DMS114 treated with DMSO at 0.1 percent for 48 hours (cell line): ENCODE measurements around the gene CHAMP1.
"Not testable (repeated sequence)": the region's sequence is repeated elsewhere in the genome, so short reads cannot be mapped to it uniquely, and the experiment has no call there.

Experiments used
- DNase-seq: peaks from one replicate; lab custom pipeline; 2025; ENCODE audit not compliant: unreplicated experiment; lab: John Stamatoyannopoulos, UW

The CHAMP1 gene

DNA sequence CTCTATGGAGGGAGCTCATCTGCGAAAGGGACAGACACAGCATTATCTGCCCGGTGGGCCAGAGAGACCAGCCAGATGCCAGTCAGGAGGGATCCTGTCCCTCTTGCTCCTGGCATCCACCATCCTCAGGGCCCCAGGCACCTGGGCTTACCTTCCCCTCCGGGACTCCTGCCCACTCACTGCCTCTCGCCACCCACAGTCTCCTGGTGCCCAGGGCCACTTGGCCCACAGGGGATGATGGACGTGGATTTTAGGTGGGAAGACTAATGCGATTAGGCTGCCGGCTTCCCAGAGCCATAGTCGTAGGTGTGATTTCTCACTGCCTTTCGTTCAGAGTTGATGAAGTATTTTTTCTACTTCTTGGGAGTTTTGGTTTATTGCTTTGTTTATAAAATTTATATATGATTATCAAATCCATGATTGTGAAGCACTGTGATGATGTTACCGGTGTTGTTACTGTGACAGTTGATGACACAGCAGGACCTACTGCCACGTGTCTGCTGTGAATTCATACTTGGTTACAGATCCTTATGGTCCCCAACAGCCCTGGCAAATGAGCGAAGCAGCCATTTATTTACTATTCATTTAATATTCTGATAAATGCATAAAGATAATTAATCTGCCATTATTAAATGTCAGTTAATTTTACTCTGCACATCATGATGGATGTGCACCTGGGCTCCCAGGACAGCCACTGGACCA, 14.5 kb upstream of the CHAMP1 start:
- no peak for DNase-seq

DNA sequence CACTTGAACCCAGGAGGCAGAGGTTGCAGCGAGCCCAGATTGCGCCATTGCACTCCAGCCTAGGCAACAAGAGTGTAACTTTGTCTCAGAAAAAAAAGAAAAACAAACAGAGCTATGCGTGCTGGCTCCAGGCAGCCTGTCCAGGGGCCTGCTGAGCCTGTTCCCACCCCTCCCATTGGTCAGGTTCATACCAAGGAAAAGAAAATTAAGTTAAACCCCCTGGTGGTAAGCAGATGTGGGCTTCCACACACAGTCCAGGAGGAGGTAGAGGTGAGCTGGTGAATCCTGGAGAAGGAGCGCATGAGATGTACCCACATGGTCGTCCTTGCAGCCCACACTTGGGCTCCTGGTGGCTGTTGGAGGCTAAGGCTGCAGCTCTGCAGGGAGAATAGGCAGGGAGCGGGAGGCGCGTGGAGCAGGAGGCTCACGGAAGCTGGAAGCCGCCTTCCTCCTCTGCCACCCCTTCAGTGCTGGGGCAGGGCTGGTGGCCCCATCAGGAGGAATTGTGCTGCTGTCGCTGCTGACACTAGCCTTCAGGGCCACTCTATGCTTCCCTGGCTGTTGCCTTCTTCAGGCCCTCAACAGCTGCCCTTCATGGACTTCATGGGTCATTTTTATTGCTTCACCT, 10.5 kb upstream of the CHAMP1 start:
- no peak for DNase-seq

DNA sequence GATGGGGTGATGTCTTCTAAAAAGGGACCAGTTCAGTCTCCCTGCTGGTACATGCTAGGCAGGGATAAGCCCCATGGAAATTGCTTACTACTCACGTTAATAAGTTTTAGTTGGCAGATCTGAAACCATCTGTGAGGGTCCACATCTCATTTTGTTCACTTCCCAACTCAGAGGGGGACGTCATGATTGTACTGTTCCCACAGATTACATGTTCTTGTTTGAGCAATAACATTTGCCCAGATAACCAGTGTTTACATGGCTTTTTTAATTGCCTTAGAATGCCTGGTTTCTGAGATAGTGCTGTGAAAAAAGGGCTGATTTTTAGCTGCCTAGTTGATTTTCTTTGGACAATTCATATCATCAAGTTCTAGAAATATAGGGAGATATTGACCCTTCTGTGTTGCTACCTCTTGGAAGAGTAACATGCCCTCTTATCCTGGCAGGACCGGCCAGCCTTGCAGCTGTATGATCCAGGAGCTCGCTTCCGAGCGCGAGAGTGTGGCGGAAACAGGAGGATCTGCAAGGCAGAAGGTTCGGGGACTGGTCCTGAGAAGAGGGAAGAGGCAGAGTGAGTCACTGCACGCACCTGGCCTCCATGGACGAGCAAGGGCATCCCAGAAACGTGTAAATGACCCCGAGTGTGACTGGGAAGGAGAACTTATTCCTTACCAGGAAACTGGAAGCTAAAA, 9.8 kb upstream of the CHAMP1 start:
- no peak for DNase-seq

DNA sequence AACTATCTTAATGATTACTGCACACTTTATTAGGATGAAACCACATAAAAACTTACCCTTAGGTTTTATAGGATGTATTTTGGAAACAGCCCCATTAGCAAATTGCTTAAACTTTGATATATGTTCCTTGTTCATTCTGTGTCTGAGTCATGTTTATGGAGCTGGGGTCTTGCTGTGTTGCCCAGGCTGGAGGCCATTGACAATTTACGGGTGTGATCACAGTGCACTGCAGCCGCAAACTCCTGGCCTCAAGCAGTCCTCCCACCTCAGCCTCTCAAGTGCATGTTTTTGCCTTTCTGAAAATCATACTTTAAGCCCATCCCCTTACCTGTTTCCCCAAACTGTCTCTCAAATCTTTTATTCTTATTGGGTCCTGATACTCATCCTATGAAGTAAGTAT, 5.2 kb upstream of the CHAMP1 start:
- no peak for DNase-seq

DNA sequence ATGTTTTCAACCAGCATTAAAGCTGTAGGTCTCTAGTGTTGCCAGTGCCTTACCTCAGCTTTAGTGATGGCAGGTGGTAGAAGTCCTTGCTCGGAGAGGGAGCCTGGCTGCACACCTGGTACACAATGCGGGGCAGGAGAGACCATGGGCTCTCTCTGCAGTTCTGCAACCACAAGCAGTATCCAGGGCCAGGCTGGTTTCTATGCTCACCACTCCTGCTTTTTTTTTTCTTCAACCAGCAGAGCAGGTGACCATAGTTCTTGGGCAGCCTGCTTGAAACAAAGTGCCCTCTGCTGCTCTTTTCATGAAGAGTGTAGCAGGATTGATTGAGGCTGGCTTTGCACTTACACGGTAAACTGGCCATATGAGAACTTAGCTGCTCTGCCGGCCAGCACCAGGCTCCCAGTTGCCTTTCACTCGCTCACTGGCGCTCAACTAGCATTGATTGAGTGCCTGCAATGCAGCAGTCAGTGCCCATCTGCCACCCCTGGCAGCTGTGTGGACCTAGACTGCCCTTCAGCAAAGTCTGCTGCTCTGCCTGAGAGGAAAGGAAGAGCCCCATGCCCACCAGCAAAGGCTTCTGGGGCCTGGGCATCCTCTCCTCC, 4.4 kb upstream of the CHAMP1 start:
- no peak for DNase-seq

DNA sequence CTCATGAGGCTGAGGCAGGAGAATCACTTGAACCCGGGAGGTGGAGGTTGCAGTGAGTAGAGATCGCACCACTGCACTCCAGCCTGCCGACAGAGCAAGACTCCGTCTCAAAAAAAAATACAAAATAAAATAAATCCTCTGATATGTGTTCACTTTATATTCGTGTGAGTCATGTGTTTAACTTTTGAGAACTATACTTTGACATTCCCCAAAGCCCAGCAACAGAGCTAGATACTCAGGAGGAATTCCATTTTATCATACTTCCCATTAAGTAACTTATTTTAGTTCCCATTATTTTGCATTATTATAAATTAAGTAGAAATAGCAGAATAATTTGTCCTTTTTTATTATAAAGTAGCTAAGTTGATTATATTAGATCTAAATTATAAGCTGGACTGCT, 3.3 kb upstream of the CHAMP1 start:
- DNase-seq = no peak

DNA sequence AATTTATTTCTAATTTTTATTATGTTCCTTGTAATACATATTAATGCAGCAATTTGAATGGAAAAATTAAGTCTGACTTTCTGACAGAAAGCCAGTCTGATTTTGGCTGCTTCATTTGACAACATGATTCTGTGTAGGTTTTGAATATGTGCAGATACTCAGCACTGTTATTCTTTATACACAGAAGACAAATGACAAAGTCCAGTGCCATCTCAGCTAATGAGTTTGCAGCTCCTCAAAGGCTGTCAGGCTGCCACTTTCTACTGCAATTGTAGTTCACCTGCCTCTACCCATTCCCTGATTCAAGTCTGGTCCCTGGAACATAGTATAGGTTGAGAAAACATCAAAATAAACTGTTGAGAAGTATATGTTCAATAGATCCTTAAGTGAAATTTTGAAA, 2.9 kb upstream of the CHAMP1 start:
- no peak for DNase-seq

DNA sequence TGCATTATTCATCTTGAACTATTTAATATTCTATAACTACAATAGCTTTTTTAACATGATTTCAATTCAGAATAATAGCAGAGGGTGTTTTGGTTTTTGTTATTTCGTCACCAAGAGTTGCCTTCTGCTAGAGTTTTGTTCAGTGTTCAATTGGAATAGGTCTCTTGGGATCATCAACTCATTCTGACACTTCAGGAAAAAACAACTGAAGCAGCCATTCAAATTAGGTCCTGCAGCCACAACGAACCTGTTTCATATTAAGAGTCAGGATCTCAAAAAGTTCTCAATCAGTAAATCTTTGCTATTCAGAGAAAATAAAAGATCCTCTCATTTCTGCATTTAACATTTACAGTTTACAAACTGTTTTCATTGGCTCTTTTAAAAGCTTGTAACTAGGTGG, 2.4 kb upstream of the CHAMP1 start:
- DNase-seq = no peak

DNA sequence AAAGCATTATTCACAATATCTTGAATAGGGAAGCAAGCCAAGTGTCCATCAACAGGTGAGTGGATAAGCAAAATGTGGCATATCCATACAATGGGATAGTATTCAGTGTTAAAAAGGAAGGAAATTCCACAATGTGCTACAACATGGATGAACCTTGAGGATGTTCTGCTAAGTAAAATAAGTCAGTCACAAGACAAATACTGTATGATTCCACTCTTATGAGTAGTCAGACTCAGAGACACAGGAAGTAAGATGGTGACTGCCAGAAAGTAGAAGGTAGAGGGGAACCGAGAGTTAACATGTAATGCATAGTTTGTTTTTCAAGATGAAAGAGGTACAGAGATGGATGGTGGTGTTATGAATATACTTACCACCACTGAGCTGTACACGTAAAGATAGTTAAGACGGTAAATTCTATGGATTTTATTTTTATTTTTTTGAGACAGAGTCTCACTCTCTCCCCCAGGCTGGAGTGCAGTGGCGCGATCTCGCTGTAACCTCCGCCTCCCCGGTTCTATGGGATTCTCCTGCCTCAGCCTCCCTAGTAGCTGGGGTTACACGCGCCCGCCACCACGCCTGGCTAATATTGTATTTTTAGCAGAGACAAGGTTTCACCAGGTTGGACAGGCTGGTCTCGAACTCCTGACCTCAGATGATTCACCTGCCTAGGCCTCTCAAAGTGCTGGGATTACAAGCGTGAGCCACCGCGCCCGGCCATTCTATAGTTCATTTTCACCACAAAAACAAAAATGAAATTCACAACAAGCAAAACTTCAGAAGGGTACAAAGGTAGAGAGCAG, 1.0 kb upstream of the CHAMP1 start:
- DNase-seq = no peak

DNA sequence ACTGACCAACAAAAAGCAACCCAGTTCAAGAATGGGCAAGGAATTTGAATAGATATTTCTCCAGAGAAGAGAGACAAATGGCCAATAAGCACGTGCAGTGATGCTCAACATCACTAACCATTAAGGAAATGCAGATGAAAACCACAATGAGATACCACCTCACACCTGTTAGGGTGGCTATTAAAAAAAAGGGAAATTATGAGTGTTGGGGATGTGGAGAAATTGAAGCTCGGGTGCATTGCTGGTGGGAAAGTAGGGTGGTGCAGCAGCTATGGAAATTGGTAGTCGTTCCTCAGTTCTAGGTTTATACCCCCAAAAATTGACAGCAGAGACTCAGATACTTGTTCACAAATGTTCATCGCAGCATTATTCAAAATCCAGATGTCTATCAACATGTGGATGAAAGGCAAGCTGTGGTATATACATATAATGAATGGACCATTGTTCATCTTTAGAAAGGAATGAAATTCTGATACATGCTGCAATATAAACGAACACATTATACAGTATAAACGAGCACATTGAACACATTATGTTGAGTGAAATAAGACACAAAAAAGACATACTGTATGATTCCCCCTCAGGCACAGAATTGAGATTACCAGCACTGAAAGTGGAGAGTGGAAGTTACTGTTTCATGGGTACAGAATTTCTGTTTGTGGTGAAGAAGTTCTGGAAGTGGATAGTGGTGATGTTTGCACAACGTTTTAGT, 927 bp downstream of the CHAMP1 start:
- DNase-seq = no peak

DNA sequence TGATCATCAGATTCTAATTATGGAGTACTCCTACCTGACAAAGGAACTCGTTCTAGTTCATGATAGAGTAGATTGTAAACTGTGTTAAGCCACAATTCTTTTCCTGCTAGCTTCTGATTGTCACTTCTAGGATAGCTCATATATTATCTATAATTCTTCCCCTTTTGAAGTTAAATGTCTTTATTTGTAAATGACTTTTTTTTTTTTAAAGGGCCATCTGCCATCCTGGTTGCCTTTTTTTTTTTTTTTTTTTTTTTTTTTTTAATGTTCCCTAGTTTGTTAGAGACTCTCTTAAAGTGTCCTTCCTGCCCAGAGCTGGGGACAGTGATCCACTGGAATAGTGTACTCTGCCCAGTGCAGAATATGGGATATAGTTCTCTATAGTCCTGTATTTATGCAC, 4.3 kb downstream of the CHAMP1 start:
- no peak for DNase-seq

DNA sequence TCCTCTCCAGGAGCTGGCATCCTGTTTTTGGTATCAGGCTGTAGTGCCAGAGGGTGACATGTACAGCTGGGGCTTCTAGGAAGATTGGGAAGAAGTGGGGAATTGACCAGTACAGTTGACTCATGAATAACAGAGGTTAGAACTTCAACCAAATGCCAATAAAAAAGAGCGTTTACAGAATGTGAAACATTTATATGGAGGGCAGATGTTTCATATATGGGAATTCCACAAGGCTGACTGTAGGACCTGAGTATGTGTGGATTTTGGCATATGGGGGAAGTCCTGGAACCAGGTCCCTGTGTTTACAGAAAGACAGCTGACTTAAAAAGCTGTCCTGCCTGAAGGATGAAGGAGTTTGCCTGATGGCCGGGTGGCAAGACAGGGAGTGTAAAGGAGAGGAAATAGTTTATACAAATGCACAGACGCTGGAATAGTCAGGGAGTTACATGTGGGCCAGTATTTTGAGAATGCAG, 5.2 kb downstream of the CHAMP1 start:
- DNase-seq = no peak

DNA sequence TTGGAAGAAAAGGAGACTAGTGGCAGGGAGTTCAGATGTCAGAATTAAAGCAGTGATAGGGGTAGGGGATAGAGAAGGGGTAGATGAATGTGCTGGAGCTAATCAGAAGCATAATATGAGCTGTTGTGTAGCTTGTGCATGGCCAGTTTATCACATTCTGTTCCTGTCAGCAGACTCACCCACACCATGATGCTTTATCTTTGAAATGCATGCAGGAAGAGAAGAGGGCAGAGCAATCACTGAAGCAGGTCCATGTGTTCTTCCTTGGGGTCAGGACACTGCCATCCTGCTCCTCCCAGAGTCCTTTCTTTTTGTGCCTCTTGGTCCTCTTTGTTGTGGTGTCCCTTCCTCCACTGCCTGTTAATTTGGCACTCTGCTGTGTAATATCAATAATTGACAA, 5.8 kb downstream of the CHAMP1 start:
- no peak for DNase-seq

DNA sequence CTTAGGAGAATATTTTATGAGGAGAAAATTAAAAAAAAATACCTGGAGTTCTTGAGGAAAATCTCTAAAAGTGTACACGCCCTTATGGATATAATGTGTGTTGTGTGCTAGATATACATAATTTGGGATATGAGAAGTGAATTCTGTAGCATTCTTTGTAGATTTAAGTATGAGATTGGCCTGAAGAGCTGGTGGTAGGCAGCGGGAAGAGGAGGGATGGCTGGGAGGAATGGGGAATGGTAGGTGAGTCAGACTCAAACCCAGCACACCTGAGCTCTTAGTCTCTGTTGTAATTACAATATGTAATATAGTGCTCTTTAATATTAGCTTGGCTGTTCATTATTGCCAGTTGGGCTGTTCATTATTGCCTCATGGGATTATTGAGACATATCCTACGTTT, 7.0 kb downstream of the CHAMP1 start:
- no peak for DNase-seq

DNA sequence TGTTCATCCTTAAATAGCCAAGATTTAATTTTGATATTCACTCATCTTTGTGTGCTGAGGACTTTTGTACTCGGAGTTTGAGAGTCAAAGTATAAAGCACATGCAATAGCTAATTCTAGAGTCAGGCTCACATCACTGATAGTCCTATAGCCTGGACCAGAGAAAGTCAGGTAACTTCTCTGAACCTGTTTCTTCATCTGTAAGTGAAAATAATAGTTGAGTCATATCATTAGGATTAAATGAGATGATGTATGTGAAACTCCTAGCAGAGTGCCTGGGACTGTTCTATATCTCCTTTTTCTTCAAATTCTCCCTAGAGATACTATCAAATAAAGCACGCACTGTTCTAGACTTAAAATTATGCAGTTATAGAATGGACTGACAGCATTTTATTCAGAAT, 9.0 kb downstream of the CHAMP1 start:
- DNase-seq = no peak

DNA sequence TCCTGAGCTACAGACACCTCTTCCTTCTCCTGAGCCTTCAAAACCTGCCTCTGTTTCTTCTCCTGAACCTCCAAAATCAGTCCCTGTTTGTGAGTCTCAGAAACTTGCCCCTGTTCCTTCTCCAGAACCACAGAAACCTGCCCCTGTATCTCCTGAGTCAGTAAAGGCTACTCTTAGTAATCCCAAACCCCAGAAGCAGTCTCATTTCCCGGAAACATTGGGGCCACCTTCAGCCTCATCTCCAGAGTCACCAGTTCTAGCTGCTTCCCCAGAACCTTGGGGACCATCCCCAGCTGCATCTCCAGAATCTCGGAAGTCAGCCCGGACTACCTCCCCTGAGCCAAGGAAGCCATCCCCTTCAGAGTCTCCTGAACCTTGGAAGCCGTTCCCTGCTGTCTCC, 10.0 kb downstream of the CHAMP1 start:
- DNase-seq = no peak

DNA sequence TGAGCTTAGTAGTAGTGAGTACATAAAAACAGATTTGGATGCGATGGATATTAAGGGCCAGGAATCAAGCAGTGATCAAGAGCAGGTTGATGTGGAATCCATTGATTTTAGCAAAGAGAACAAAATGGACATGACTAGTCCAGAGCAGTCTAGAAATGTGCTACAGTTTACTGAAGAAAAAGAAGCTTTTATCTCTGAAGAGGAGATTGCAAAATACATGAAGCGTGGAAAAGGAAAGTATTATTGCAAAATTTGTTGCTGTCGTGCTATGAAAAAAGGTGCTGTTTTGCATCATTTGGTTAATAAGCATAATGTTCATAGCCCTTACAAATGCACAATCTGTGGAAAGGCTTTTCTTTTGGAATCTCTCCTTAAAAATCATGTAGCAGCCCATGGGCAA, 11.4 kb downstream of the CHAMP1 start:
- DNase-seq = no peak

DNA sequence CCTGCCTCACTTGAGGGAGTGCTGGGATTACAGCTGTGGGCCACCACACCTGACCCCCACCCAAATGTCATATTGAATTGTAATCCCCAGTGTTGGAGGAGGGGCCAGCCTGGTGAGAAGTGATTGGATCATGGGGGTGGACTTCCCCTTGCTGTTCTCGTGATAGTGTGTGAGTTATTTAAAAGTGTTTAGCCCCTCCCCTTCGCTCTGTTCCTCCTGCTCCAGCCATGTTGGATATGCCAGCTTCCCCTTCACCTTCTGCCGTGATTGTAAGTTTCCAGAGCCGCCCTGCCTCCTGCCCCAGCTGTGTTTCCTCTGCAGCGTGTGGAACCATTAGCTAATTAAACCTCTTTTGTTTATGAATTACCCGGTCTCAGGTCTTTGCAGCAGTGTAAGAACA, 13.7 kb downstream of the CHAMP1 start:
- no peak for DNase-seq

DNA sequence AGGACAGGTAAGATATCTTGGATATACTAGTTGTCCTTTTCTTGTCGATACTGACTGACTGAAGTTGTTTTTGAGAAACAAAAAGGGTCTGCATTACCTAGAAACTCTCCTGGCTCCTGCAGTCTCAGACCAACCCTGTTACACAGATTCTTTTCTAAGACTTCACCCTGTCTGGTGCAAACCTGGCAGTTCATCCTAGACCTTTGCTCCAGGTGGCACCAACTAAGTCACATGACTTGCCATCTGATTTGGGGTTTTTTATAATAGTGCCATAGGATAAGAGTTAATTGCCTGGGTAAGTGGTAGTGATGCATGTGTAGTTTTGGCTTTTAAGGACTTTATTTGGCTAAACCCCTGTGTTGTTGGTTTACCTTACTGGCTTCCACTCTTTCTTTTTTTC, 14.3 kb downstream of the CHAMP1 start:
- no peak for DNase-seq

DNA sequence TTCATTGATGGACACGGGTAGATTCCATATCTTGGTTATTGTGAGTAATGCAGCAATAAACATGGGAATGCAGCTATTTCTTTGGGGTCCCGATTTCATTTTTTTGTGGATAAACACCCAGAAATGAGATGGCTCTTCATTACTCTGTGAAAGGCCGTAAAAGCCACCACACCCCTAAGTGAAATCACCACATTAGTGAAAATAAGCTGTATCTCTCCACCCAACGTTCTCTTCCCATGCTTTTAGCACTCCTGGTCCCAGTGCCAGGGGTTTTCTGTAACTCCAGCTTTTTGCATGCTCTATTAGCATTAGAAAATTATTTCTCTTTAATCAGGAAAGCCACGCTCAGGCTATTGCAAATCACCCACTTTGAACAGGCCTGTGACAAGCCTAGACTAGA, 15.8 kb downstream of the CHAMP1 start:
- no peak for DNase-seq

DNA sequence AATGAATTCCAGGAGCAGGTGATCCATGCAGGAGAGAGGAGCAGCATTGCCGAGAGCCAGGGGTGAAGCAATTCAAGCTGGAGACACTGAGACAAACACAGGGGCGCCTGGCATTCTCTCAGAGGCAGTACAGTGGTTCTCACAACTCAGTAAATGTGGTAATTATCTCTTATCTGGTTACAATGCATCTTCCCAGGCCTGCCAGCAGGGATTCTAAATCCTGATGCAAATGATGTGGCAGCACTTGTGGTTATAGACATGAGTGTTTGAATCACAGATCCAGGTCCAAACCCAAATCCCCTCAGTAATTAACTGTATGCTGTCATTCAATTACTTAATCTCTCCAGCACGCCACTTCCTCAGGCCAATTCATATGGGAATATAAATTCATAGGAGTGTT, 19.6 kb downstream of the CHAMP1 start:
- DNase-seq = not testable (repeated sequence)
